Body of pancreas (tissue), 4 donors: ENCODE measurements around the gene ITPK1.

ENCODE experiments used
- POLR2A ChIP-seq, 3 donors: fragments of 450-650 bp; IDR thresholded peaks; one replicate each; pipeline ENCODE4 v1.6.1; 2016; ENCODE audit warnings: antibody characterized with exemption in 3 of 3, mild to moderate bottlenecking in 2 of 3
- TF ChIP-seq, protein P1 (sequence below), 7 experiments: fragments of 450-650 bp in 4 of 7; fragments of 200-600 bp in 3 of 7; sonication (generic) in 3 of 7; IDR thresholded peaks; one replicate each; pipeline ENCODE4 v1.5.1; 2016 to 2019; ENCODE audit warnings: antibody characterized with exemption in 7 of 7

GRCh38 chr14:93135399-93135798 is 19.7 kb upstream of the ITPK1 start:
- TF ChIP-seq, protein P1, sequence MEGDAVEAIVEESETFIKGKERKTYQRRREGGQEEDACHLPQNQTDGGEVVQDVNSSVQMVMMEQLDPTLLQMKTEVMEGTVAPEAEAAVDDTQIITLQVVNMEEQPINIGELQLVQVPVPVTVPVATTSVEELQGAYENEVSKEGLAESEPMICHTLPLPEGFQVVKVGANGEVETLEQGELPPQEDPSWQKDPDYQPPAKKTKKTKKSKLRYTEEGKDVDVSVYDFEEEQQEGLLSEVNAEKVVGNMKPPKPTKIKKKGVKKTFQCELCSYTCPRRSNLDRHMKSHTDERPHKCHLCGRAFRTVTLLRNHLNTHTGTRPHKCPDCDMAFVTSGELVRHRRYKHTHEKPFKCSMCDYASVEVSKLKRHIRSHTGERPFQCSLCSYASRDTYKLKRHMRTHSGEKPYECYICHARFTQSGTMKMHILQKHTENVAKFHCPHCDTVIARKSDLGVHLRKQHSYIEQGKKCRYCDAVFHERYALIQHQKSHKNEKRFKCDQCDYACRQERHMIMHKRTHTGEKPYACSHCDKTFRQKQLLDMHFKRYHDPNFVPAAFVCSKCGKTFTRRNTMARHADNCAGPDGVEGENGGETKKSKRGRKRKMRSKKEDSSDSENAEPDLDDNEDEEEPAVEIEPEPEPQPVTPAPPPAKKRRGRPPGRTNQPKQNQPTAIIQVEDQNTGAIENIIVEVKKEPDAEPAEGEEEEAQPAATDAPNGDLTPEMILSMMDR (IDR thresholded peaks at IDR 0.05) = no peak
- peak in 1 of 3 donors; percentile 12 for TF ChIP-seq POLR2A (IDR thresholded peaks at IDR 0.05)
